Nephron (organoid): ENCODE results near the gene PRELID3B.

Source experiments
- H3K27ac Mint-ChIP-seq, 3 experiments: 2 replicates each; pipeline ENCODE4 v1.8.0; 2020; ENCODE audit warnings: mixed read lengths in 3 of 3, mild to moderate bottlenecking in 2 of 3, moderate library complexity in 1 of 3
- H3K27me3 Mint-ChIP-seq: 2 replicates; pipeline ENCODE4 v1.8.0; 2021; ENCODE audit warnings: low read depth, mild to moderate bottlenecking, moderate library complexity, mixed read lengths
- H3K36me3 Mint-ChIP-seq: 2 replicates; pipeline ENCODE4 v1.8.0; 2020; ENCODE audit warnings: low read depth, mixed read lengths
- H3K4me1 Mint-ChIP-seq: 2 replicates; pipeline ENCODE4 v1.8.0; 2020; ENCODE audit warnings: mixed read lengths
- H3K4me3 Mint-ChIP-seq, 3 experiments: 2 replicates each; pipeline ENCODE4 v1.8.0; 2020; ENCODE audit warnings: mild to moderate bottlenecking in 3 of 3, mixed read lengths in 3 of 3, moderate library complexity in 2 of 3
- H3K9me3 Mint-ChIP-seq: 2 replicates; pipeline ENCODE4 v1.8.0; 2020; ENCODE audit warnings: mixed read lengths
- CTCF ChIP-seq, 3 experiments: fragments of 200-600 bp; sonication (generic); IDR thresholded peaks; one replicate each; pipeline ENCODE4 v1.5.0; 2021; ENCODE audit warnings: antibody characterized with exemption in 3 of 3; ENCODE audit not compliant: unreplicated experiment in 3 of 3

PRELID3B gene

GRCh38 chr20:58991715-58992114 is 50.9 kb downstream of the PRELID3B start:
- no peaks in the 10 kb centered on the region for H3K27me3 Mint-ChIP-seq
- peaks cover 85% of the 10 kb centered on the region for H3K36me3 Mint-ChIP-seq
- peaks cover 13% of the 10 kb centered on the region for H3K4me1 Mint-ChIP-seq
- no peak for TF ChIP-seq CTCF (IDR thresholded peaks at IDR 0.05; ENCODE audit: unreplicated experiment in 3 of 3)
- no peak overlapping the region for H3K4me3 Mint-ChIP-seq
- H3K27ac Mint-ChIP-seq = no peak overlapping the region
- no peaks in the 10 kb centered on the region for H3K9me3 Mint-ChIP-seq

GRCh38 chr20:58990651-58991445 is 51.7 kb downstream of the PRELID3B start:
- H3K4me1 Mint-ChIP-seq = peaks cover 15% of the 10 kb centered on the region
- no peak overlapping the region for H3K4me3 Mint-ChIP-seq
- peaks cover 83% of the 10 kb centered on the region for H3K36me3 Mint-ChIP-seq
- H3K9me3 Mint-ChIP-seq = no peaks in the 10 kb centered on the region
- H3K27me3 Mint-ChIP-seq = no peaks in the 10 kb centered on the region
- TF ChIP-seq CTCF (IDR thresholded peaks at IDR 0.05; ENCODE audit: unreplicated experiment in 3 of 3) = no peak
- no peak overlapping the region for H3K27ac Mint-ChIP-seq

- Mint-ChIP-seq H3K36me3 (peaks cover 73% of the 10 kb centered on the region), H3K4me1 (peaks cover 16% of the 10 kb centered on the region), H3K9me3 (no peaks in the 10 kb centered on the region), H3K4me3 (no peak overlapping the region), H3K27ac (no peak overlapping the region), H3K27me3 (no peaks in the 10 kb centered on the region)
- TF ChIP-seq CTCF (IDR thresholded peaks at IDR 0.05; ENCODE audit: unreplicated experiment in 3 of 3) = no peak
These were observed 53.4 kb downstream of the PRELID3B start for GRCh38 chr20:58989196-58989595.

- Mint-ChIP-seq H3K27ac (no peak overlapping the region), H3K36me3 (peaks cover 71% of the 10 kb centered on the region), H3K27me3 (no peaks in the 10 kb centered on the region), H3K4me1 (peaks cover 23% of the 10 kb centered on the region), H3K4me3 (no peak overlapping the region), H3K9me3 (no peaks in the 10 kb centered on the region)
- no peak for TF ChIP-seq CTCF (IDR thresholded peaks at IDR 0.05; ENCODE audit: unreplicated experiment in 3 of 3)
These were observed 54.1 kb downstream of the PRELID3B start for GRCh38 chr20:58988565-58988882.

- no peaks in the 10 kb centered on the region for H3K27me3 Mint-ChIP-seq
- peak overlapping the region; percentile 18 to 80 (median 62) for H3K27ac Mint-ChIP-seq
- no peak overlapping the region for H3K4me3 Mint-ChIP-seq
- no peak for TF ChIP-seq CTCF (IDR thresholded peaks at IDR 0.05; ENCODE audit: unreplicated experiment in 3 of 3)
- H3K36me3 Mint-ChIP-seq = peaks cover 67% of the 10 kb centered on the region
- H3K9me3 Mint-ChIP-seq = no peaks in the 10 kb centered on the region
- H3K4me1 Mint-ChIP-seq = peaks cover 23% of the 10 kb centered on the region
These were observed 54.6 kb downstream of the PRELID3B start for GRCh38 chr20:58987790-58988564.
